Measurements from ENCODE around the gene P3H4. TPM values are rescaled to one million over a fixed set of nuclear protein-coding genes. Genes with fewer than 3 reads are reported as not detected.

The P3H4 gene
- total RNA-seq, 2 donors from 2014 or later = 15.8 to 19.6 TPM

DNA sequence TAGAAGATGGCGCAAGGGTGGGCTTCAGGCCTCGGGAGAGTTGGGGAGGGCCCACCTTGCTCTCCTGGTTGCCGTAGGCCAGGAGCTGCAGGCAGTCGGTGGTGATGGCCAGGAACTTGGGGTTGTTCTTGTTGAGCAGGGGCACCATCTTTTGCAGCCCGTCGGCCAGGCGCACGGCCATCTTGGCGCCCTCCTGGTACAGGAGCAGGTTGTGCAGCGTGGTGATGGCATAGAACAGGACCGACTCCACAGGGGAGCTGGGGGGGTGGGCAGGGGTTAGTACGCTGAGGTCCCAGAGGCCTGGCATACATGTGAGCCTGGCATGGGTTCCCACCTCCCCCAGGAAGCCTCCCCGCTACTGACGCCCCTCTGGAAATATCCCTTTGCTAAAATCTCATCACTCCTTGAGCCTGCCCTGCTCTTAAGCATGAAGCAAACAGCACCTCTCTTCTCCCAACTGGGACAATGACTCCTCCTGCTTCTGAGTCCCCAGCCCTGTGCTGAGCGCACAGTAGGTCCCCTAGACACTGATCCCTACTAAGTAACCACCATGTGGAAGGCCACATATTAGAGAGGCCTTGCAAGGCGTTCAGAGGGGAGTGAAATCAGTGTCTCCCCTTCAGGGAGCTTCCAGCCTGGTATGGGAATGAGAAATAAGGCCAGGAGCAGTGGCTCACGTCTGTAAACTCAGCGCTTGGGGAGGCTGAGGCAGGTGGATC, 44.3 kb downstream of the P3H4 start:
- H3K4me3 ChIP-seq = no peak overlapping the region
- no peaks in the 10 kb centered on the region for H3K9me3 ChIP-seq
- H3K4me1 ChIP-seq (replicated peaks) = peaks cover 9% of the 10 kb centered on the region
- 91% methylated on average over 18 of the region's 18 CpGs for WGBS
- peaks cover 14 to 37% of the 10 kb centered on the region in 2 donors for H3K36me3 ChIP-seq
- H3K27ac ChIP-seq = no peak overlapping the region
- no peaks in the 10 kb centered on the region for H3K27me3 ChIP-seq (replicated peaks; ENCODE audit: insufficient read depth)
- TF ChIP-seq POLR2A (IDR thresholded peaks at IDR 0.05) (no peak), POLR2AphosphoS5 (IDR thresholded peaks at IDR 0.05) (no peak)
- TF ChIP-seq, protein P1, sequence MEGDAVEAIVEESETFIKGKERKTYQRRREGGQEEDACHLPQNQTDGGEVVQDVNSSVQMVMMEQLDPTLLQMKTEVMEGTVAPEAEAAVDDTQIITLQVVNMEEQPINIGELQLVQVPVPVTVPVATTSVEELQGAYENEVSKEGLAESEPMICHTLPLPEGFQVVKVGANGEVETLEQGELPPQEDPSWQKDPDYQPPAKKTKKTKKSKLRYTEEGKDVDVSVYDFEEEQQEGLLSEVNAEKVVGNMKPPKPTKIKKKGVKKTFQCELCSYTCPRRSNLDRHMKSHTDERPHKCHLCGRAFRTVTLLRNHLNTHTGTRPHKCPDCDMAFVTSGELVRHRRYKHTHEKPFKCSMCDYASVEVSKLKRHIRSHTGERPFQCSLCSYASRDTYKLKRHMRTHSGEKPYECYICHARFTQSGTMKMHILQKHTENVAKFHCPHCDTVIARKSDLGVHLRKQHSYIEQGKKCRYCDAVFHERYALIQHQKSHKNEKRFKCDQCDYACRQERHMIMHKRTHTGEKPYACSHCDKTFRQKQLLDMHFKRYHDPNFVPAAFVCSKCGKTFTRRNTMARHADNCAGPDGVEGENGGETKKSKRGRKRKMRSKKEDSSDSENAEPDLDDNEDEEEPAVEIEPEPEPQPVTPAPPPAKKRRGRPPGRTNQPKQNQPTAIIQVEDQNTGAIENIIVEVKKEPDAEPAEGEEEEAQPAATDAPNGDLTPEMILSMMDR (IDR thresholded peaks at IDR 0.05) = no peak
- intact Hi-C loops (cut with DNase I) = no loop called here
- DNase-seq (ENCODE audit: low spot score) = no peak

DNA sequence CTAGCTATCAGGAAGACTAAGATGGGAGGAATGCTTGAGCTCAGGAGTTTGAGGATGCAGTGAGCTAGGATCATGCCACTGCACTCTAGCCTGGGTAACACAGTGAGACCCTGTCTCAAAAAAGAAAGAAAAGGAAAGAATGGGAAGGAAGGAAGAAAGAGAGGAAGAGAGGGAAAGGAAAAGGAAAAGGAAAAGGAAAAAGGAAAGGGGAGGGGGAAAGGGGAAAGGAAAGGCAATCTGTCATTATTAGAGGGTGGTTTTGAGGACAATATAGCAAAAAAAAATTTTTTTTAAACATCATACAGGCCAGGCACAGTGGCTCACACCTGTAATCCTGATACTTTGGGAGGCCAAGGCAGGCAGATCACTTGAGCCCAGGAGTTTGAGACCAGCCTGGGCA, 45.6 kb downstream of the P3H4 start:
- intact Hi-C loops (cut with DNase I) = no loop called here
- TF ChIP-seq POLR2AphosphoS5 (IDR thresholded peaks at IDR 0.05) = no peak
- TF ChIP-seq, protein P1 (IDR thresholded peaks at IDR 0.05) = no peak
- no peak for TF ChIP-seq POLR2A (IDR thresholded peaks at IDR 0.05)
- Histone ChIP-seq H3K27ac (no peak overlapping the region), H3K4me1 (replicated peaks) (no peaks in the 10 kb centered on the region), H3K27me3 (replicated peaks; ENCODE audit: insufficient read depth) (no peaks in the 10 kb centered on the region), H3K4me3 (no peak overlapping the region), H3K36me3 (peaks cover 19 to 43% of the 10 kb centered on the region in 2 donors), H3K9me3 (no peaks in the 10 kb centered on the region)
- DNase-seq (ENCODE audit: low spot score) = no peak

DNA sequence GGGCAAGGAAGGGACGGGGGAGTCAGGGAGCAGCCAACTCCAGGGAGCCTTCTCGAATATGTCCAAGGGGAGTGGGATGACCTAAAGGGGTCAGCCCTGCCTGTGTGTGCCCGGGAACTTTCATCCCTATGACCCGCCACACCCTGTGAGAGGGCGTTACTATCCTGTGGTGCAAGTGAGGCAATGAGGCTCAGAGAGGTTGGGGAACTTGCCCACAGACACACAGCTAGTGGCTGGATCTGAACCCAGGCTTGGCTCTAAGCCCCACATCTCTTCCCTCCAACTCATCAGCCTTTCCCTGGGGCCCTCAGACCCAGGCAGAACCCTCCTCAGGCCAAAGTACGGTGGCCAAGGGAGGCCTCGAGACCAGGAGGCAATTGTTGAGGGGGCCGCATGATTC, 48.4 kb downstream of the P3H4 start:
- Histone ChIP-seq H3K4me3 (no peak overlapping the region), H3K4me1 (replicated peaks) (no peaks in the 10 kb centered on the region), H3K36me3 (peaks cover 25 to 36% of the 10 kb centered on the region in 2 donors), H3K27ac (no peak overlapping the region), H3K9me3 (no peaks in the 10 kb centered on the region), H3K27me3 (replicated peaks; ENCODE audit: insufficient read depth) (no peaks in the 10 kb centered on the region)
- TF ChIP-seq, protein P1 (IDR thresholded peaks at IDR 0.05) = no peak
- TF ChIP-seq POLR2AphosphoS5 (IDR thresholded peaks at IDR 0.05) = no peak
- no peak for TF ChIP-seq POLR2A (IDR thresholded peaks at IDR 0.05)
- DNase-seq (ENCODE audit: low spot score) = no peak
- intact Hi-C loops (cut with DNase I) = no loop called here
- 95% methylated on average over 8 of the region's 8 CpGs for WGBS

DNA sequence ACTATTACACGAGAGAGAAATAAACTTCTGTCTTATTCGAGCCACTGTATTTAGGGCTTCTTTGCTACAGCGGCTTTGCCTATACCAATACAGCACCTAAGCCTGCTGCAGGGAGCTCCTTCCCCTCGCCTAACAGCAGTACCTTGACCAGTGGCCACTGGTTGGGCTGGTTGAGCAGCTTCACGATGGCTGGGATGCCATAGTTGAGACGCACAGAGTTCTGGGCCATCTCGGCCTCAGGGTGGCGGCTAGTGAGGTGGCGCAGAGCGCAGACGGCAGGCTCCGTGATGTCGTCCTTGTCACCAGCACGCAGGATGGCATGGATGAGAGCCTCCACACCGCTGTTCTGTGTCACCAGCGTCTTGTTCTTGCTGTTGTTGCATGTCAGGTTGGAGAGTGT, 48.9 kb downstream of the P3H4 start:
- peaks cover 24 to 36% of the 10 kb centered on the region in 2 donors for H3K36me3 ChIP-seq
- WGBS = 91% methylated on average over 16 of the region's 16 CpGs

More for the DNA sequence above, 48.9 kb downstream of the P3H4 start:
- no peak overlapping the region for H3K27ac ChIP-seq
- H3K4me3 ChIP-seq = no peak overlapping the region
- no peak for DNase-seq (ENCODE audit: low spot score)
- no peaks in the 10 kb centered on the region for H3K27me3 ChIP-seq (replicated peaks; ENCODE audit: insufficient read depth)
- H3K4me1 ChIP-seq (replicated peaks) = no peaks in the 10 kb centered on the region
- TF ChIP-seq, protein P1 (IDR thresholded peaks at IDR 0.05) = no peak
- TF ChIP-seq POLR2AphosphoS5 (IDR thresholded peaks at IDR 0.05) = no peak
- no peak for TF ChIP-seq POLR2A (IDR thresholded peaks at IDR 0.05)
- intact Hi-C loops (cut with DNase I) = no loop called here
- no peaks in the 10 kb centered on the region for H3K9me3 ChIP-seq
